ENCODE measurements around the gene SPAG9.
"Not testable (repeated sequence)": the region's sequence is repeated elsewhere in the genome, so short reads cannot be mapped to it uniquely, and the experiment has no call there.

SPAG9 gene

DNA sequence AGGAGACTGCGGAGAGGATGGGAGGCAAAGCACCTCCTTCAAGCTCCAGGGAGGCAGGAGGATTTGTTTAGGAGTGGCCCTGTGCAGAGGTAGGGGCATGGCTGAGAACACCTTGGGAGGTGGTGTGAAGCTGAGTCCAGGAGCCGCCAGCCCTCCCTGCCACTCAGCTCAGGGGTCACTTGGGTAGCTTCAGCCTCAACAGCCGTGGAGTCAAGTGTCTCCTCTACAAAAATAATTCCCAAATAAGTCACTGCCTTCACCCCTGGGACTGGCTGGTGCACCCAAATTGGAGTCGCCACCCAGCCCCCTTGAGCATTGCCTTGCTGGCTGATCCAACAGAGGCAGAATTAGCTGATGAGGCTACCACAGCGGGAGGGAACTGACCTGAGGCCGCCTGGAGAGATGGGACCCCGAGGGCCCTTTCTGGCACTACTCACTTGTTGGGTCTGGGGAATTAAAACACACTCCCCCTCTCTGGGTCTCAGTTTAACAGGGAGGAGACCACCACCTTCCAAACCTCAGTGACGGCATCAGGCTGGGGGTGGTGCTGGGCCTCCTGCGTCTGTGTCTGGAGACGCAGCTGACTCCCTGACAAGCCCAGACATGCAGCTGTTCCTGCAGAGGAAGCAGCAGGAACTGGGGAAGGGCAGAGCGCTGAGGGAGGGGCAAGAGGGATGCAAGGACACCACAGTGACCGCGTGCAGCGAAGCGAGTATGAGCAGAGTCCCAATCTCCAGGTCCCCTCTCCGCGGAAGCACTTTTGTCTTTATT lies 166.7 kb downstream of the SPAG9 start:
- peak; percentile 77 for DNase-seq (ENCODE audit: low spot score)

DNA sequence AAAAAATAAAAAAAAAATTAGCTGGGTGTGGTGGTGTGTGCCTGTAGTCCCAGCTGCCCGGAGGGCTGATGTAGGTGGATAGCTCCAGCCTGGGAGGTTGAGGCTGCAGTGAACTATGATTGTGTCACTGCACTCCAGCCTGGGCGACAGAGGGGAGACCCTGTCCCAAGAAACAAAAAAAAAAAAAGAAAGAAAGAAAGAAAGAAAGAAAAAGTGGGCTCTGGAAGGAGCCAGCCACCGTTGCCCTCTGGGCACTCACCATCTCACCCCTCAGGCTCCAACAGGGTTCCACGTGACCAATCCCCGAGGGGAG lies 167.2 kb downstream of the SPAG9 start:
- no peak for DNase-seq (ENCODE audit: low spot score)

DNA sequence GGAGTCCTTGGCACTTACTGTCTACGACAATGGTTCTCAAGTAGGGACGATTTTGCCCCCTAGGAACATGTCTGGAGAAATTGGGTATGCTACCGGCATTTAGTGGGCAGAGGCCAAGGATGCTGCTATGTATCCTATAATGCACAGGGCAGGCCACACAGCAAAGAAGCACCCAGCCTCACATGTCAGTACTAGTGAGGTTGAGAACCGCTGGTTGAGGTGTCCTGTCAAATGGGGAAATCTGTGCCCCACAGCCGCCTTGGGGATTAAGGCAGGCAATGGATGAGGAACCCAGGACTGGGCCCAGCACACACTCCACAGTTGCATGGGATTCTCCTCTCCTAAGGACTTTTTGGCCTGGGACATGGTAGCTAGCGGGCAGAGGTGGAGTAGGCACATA lies 167.8 kb downstream of the SPAG9 start:
- no peak for DNase-seq (ENCODE audit: low spot score)

DNA sequence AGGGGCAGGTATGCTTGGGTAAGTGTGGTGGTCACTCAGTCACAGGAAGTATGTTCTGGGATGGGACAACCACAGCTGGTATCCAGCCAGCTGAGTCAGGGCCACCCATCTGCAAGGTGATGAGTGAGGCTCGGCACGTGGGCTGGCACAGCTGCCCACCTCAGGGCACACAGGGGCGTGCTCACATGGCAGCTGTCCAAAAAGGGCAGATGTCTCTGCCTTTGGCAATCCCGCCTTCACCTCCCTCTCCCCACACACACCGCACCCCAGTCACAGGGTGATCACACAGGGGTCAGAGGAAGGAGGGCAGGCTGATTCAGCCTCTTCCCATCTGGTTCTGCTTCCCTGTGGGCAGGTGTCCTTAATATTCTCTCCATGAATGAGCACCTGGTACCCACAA lies 168.7 kb downstream of the SPAG9 start:
- peak; percentile 80 for DNase-seq (ENCODE audit: low spot score)

DNA sequence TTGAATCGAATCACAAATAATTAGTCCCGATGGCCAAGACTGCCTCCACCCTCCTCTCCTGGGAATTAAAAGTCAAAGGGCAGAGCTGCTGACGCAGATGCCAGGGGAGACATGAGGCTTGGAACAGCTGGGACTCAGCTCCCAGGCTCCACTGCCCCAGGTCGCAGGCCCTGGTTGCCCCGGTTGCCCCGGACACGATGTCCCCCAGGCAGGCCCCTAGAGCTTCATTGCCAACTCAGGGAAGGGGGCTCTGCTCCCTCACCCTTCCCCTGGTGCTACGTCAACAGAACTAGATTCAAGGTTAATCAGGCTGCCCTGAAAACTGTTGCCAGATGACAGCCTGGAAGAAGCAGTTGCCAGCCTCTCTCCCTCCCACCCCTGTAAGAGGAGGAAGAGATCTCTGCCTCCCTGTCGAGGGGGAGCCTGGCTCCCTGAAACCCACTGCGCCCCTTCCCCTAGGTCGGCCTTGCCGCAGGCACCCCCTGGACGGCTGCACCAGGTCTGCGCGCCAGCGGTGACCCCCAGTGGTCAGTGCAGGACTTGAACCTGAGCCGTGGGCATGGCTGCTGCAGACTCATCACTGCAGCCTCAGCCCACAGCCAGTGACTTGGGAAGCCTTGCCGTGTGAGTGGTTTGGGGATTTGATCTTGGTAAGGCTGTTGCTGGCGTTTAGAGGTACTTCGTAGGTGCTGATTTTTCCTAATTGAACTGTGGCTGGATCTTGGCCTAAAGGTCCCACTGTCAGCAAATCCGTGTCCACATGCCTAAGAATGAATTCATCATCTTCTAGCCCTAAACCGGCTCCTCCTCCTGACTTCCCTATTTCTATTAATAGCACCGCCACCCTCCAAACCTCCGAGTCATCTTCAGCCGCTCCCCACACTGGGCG lies 170.4 kb downstream of the SPAG9 start:
- DNase-seq (ENCODE audit: low spot score): peak; percentile 89

DNA sequence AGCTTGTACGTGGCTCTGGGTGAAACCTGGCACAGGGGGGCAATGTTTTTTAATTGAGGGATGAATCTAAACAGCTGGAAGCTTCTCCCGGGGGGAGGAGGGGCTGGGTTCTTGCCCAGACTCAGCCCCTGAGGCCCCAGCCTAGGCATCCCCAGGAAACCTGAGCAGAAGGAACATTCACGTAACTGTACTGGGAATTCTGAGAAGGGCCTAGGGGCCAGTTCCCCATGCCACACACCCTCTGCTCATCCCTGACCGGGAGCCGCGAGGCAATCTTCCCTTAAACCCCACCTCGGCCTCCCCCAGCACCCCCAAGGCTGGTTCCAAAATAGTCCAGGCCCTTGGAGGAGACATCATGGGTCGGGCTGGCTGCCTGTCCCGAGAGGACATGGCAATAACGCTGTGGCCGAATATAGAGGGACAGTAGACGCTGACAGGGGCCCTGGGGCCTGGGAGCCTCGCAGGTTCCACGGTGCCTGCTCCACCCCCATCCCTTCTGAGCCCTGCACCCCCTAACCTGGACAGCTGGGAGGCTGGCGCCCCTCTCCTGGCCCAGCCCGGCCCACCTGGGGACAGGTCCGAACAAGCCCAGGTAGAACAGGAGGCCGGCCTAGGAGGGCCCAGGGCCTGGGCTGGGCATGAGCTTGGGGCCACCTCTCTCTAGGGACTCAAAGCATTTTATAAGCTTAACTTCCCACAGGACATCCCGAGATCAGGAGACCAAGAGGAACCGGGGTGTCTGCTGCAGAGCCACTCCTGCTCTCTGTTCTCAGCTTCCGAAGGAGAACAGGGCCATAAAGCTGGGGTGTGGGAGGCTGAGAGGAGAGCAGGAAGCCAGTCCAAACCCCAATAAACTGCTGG lies 171.3 kb downstream of the SPAG9 start:
- DNase-seq (ENCODE audit: low spot score): peak; percentile 66

DNA sequence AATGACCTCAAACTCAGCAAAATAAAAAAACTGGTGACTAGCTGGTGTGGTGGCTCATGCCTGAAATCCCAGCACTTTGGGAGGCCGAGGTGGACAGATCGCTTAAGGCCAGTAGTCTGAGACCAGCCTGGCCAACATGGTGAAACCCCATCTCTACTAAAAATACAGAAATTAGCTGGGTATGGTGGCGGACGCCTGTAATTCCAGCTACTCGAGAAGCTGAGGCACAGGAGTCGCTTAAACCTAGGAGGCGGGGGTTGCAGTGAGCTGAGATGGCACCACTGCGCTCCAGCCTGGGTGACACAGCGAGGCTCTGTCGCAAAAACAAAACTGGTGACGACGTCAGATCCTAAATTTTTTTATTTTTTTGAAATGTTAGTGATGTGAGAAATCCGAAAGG lies 172.0 kb downstream of the SPAG9 start:
- DNase-seq (ENCODE audit: low spot score): no peak

DNA sequence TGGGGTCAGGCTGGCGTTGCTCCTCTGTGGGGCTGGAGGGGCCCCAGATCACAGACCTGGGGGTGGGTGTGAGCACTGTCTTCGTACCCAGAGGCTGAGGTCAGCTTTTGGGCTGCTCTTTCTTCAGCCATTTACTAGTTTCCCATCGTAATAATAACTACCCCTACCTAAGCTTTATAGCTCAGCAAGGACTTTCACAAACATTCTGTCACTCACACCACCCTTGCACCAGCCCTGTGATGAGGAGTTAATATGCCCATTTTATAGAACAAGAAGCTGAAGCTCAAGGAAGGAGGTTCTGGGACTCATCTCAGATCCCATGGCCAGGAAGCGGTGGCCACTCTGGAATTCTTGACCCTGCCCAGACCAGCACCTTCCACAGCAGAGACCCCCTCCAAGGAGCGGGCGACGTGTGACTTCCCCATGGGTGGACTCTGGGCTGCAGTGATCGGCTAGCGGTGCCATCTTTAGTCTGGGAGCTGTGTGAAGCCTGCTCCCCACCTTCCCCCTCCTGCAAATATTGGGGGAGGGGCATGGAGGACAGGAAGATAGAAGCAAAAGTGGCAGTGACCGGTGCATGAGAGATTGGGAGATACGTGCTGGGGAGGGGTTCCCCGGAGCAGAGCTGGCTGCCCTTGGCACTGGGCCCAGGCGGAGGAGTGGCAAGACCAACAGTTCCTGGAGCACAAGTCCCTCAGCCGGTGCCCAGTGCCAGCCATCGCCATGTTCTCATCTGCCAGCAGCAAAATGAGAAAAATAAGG lies 172.7 kb downstream of the SPAG9 start:
- DNase-seq (ENCODE audit: low spot score): peak; percentile 52

DNA sequence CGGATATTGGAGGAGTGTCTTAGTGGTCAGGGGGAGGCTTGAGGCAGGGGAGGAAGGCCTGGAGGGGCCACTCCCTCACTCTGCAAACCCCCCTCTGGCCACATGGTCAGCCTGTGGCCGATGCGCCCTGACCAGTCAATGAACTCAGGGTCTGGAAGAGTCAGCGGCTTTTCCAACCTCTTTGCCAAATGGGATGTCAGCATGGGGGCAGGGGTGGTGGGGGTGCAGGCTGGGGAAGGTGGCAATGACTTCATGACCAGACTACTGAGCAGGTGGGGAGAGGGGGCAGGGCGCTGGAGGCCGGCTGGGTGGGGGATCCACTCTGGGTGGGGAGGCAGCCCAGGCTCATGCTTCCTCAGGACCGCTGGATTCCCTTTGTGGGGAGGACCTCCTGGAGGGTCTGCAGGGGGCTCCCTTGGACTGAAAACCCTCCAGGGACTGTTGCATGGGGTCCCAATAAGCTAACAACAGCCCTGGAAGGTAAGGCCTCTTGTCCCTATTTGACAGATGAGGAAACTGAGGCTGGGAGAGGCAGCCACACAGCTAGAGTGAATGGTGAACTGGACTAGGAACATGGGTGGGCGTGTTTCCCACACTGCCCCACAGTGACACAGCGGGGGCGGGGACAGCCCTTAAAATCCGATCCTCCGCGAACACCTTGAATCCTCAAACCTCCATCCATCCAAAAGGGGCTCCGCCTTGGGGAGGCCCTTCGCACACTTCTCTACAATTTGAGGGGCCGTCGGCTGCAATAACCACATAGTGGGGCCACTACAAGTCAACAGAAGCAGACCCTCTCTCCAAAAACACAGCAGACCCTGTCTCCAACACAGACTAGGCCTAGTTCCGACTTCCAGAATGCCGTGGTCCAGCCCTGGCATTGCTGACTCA lies 173.5 kb downstream of the SPAG9 start:
- no peak for DNase-seq (ENCODE audit: low spot score)

DNA sequence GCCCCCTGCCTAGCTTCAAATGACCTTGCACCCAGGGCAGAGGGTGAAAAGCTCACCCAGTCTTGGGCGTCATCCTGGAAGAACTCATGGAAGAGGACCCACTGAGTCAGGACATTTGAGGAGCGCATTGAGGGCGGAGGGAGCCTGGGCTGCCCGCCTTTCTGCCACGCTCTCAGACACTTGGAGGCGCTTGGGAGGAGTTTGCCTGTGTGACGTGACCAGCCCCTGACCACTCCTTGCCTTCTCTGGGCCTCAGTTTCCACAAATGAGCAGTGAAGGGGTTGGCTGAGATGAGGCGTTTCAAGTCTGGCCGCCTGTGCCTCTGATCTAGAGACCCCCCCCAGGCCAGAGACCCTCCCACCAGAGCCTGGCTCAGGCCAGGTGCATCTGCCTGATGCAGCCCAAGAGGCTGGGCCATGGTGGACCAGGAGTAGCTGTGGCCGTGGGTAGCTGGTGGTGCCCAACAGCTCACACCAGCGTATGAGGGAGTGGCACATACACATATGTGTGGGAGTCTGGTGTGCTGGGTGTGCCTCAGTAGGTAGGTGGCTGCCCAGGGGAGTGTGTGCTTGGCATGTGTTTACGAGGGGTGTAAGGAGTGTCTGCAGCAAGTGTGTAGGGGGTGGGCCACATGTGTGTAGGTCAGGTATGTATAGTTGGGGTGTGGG lies 174.3 kb downstream of the SPAG9 start:
- DNase-seq (ENCODE audit: low spot score): no peak

DNA sequence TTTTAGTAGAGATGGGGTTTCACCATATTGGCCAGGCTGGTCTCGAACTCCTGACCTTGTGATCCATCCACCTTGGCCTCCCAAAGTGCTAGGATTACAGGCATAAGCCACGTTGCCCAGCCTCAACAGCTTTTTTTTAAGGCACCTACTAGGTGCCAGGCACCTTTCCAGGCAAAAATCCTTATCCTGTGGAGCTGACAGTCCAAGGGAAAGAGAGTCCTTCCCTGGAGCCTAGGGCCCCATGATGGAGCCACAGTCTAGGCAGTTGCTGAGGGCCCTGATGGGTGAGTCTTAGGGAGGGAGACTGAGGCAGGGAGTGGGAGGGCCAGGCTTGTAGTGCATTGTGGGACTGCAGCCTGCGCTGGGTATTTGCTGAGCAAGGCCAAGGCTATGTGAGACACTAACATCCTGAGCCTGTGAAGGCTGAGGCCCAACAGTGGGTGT lies 174.9 kb downstream of the SPAG9 start:
- no peak for DNase-seq (ENCODE audit: low spot score)

DNA sequence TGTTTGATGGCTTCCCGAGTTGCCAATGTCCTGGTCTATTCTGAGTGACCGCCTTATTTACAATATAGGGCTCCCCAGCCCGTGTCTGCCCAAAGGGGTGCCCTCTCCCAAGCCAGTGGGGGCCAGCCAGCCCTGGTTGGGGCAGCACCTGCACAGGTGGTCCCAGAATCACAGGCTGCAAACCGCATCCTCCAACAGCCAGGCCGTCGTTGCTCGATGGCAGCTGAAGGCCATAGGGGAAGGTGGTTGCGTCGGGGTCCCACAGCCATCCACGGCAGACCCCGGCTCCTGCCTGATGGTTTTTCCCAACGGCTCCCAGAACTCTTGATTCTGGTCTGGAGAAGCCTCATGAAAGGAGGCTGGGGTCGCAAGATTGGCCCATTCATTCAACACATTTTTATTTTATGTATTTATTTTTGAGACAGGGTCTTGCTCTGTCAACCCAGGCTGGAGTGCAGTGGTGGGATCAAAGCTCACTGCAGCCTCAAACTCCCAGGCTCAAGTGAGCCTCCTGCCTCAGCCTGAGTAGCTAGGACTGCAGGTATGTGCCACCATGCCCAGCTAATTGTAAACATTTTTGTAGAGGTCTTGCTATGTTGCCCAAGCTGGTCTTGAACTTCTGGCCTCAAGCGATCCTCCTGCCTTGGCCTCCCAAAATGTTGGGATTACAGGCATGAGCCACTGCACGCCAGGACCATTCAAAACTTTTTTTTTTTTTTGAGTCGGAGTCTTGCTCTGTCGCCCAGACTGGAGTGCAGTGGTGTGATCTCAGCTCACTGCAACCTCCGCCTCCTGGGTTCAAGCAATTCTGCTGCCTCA lies 175.6 kb downstream of the SPAG9 start:
- no peak for DNase-seq (ENCODE audit: low spot score)

DNA sequence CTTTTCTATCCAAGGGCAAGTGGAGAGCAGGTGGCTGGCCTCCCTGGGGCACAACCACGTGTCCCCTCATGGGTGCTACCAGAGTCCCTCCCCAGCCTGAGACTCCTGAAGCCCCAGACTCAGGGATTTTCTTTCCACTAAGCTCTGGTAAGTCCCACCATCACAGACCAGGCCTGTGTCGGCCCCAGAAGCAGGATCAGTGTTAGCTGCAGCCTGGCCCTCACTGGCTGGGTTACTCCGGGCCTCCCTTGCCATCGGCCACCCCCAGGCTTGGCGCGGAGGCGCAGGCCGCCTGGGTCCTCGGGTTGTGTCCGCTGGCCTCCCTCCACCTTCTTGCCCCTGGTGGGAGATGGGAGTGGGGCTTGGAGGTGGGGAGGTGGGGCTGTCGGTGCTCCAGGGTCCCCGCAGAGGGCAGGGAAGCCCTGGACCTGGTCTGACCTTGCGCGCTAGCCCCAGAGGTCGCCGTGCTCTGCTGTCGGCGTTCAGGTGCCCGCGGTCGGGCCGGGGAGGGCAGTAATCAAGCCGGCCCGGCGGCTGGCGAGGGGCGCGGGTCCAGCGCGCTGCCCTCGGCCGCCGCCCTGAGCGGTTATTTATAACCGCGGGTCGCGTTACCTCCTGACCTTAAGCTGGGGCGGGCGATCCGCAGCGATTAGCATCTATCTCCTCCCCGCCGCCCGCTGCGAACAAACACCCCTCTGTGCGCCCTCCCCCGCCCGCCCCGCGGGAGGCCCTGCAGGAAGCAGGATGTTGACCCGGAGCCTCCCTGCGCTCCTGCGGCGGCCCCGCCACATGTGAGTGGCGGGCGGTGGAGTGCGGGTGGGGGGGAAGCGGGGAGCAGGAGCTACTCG lies 176.4 kb downstream of the SPAG9 start:
- peak; percentile 87 for DNase-seq (ENCODE audit: low spot score)

DNA sequence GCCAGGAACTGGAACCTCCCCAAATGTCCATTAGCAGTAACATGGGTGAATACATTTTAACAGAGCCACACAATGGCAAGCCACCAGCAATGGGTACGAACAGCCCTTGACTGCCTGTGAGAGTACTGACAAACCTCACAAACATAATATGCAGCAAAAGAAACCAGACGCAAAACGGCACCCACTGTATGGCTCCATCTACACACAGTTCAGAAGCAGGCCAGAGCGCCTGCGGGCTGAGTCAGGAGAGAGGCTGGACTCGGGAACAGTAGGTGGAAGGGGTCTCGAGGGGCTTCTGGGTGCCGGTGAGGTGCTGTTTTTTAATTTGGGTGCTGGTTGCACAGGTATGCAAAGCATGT lies 177.1 kb downstream of the SPAG9 start:
- peak; percentile 58 for DNase-seq (ENCODE audit: low spot score)

DNA sequence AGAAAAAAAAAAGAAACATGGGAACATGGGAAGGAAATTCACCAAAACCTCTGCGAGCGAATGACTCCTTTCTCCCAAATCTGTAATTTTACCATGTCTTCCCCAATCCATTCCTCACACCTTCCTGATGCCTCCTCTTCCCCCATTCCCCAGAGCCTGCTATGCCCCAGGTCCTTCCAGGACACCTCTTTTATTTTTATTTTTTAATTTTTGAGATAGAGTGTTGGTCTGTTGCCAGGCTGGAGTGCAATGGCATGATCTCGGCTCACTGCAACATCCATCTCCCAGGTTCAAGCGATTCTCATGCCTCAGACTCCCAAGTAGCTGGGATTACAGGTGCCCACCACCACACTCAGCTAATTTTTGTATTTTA lies 179.0 kb downstream of the SPAG9 start:
- not testable (repeated sequence) for DNase-seq (ENCODE audit: low spot score)

DNA sequence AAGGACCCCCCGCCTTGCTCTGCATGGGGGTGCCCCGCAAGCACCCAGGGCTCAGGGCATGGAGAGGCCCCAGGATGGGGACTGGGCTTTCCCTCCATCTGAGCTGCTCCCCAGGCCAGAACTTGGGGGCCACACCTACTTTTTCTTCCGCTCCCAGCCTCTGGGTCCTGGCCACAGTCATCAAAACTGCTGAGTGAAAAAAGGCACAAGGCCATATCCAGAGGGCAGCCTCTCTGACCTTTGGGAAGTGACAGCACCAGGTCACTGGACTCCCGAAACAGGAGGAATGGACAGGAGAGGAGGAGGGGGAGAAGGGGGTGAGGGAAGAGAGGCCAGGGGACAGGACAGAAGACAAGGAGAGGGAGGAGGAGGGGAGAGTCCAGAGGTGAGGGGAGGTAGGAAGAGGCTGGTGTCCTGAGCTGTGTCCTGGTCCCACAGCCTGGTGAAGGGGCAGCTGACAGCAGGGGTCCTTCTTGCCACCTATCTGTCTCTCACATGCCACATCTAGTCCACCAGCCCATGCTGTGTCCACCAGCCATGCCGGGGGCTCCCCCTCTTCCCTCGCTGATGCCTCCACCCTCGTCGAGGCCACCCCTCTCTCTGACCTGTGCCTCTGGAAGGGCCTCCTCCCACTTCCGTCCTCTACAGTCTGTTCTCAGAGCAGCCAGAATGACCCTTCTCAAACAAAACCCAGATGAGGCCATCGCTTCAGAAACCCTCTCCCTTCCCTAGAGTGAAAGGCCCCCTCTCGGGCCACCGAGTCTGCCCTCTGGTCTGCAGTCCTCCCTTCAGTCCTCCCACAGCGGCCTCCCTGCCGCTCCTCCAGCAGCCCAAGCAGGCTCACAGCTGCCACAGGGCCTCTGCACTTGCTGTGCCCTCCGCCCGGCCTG lies 180.6 kb downstream of the SPAG9 start:
- no peak for DNase-seq (ENCODE audit: low spot score)

DNA sequence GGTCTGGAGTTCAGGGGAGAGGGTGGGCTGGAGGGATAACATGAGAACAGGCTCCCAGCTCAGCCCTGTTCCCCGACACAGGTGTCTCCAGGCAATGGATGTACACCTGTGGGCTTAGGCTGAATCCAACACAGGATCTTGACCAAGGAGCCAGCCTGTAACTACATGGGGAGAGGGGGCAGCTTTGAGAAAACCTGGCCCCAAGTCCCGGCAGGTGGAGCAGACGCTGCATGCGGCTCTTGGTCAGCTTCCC lies 181.2 kb downstream of the SPAG9 start:
- no peak for DNase-seq (ENCODE audit: low spot score)
